ENCODE results near the gene RAB6B.

- TF ChIP-seq EZH2 (IDR thresholded peaks at IDR 0.05; ENCODE audit: borderline replicate concordance, low read depth, low read length, poor library complexity, severe bottlenecking) = no peak
- no peak for TF ChIP-seq CTCF (conservative IDR thresholded peaks at IDR 0.05; ENCODE audit: low read depth, low read length)
Measured at GRCh38 chr3:133840055-133840737, 55.5 kb downstream of the RAB6B start.
